ENCODE results near the gene KLK1.

DNA sequence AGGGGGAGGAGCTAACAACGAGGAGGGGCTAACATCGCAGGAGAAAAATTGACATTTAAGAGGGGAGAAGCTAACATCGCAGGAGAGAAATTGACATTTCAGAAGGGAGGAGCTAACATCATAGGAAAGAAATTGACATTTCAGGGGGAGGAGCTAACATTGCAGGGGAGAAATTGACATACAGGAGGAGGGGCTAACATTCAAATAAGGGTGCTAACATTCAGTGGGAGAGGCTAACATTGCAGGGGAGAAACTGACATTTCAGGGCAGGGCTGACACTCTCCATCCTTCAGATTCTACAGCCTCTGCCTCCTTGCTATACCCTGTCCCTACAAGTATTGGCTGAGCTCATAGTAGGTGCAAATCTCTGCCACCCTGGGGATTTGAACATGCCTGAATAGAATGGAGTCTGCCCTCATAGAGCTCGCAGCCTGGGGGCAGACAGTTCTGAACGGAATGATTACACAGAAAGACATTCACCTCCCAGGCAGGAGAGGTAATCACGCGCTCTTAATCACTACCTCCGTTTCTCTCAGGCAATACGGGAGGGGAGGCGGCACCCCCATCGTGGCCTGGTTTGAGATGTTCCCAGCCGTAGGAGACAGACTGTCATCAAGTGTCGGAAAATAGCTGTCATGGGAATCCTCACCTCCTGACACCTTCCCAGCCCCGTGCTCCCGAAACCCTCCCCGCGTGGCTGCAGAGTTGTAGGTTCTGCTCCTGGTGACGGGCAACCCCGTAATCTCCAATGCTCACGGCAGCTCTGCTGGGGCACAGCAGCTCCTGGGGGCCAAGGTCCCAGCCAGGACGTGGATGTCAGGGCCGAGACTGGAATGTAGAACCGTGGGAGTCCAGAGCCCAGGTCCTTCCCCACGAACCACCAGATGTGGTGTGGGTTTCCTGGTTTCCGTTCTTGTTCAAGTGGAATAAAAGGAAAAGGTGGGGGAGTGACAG lies 43.8 kb downstream of the KLK1 start:
- TF ChIP-seq, protein P1, sequence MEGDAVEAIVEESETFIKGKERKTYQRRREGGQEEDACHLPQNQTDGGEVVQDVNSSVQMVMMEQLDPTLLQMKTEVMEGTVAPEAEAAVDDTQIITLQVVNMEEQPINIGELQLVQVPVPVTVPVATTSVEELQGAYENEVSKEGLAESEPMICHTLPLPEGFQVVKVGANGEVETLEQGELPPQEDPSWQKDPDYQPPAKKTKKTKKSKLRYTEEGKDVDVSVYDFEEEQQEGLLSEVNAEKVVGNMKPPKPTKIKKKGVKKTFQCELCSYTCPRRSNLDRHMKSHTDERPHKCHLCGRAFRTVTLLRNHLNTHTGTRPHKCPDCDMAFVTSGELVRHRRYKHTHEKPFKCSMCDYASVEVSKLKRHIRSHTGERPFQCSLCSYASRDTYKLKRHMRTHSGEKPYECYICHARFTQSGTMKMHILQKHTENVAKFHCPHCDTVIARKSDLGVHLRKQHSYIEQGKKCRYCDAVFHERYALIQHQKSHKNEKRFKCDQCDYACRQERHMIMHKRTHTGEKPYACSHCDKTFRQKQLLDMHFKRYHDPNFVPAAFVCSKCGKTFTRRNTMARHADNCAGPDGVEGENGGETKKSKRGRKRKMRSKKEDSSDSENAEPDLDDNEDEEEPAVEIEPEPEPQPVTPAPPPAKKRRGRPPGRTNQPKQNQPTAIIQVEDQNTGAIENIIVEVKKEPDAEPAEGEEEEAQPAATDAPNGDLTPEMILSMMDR (IDR thresholded peaks at IDR 0.05): no peak
- no peak for TF ChIP-seq GATA3 (IDR thresholded peaks at IDR 0.05; ENCODE audit: borderline replicate concordance)
